CD14-positive monocyte (primary cell): ENCODE results near the gene EPC1. TPM values are rescaled to one million over a fixed set of nuclear protein-coding genes. Genes with fewer than 3 reads are reported as not detected.

Experiments used
- DNase-seq, 3 donors: peaks; one replicate each; pipeline ENCODE4 v3.0.0-alpha.2; 2011 to 2022
- H2AFZ ChIP-seq: 2 replicates; pipeline ENCODE4 v1.6.0; 2012; ENCODE audit warnings: mild to moderate bottlenecking, low read depth, low read length, inconsistent platforms; ENCODE audit not compliant: insufficient read depth, poor library complexity, severe bottlenecking
- H3K27ac ChIP-seq, 2 donors: 1 replicate in 1 of 2; 2 replicates in 1 of 2; pipeline ENCODE4 v1.5.1; 2012 to 2013; ENCODE audit warnings: low read length in 2 of 2, control low read depth in 1 of 2, inconsistent platforms in 1 of 2, low read depth in 1 of 2, mild to moderate bottlenecking in 1 of 2
- H3K27me3 ChIP-seq, 2 donors: one replicate each; pipeline versions ENCODE4 v1.6.0 to v1.6.1; 2011 to 2013; ENCODE audit warnings: low read length in 2 of 2; ENCODE audit not compliant: control insufficient read depth in 2 of 2, insufficient read depth in 2 of 2
- H3K36me3 ChIP-seq, 2 donors: replicated peaks in 1 of 2; 1 replicate in 1 of 2; 2 replicates in 1 of 2; pipeline versions ENCODE4 v1.5.1 to v1.6.1; 2012 to 2013; ENCODE audit warnings: low read length in 2 of 2, control low read depth in 1 of 2, inconsistent platforms in 1 of 2, mild to moderate bottlenecking in 1 of 2; ENCODE audit not compliant: insufficient read depth in 2 of 2, control insufficient read depth in 1 of 2
- H3K4me1 ChIP-seq, 2 donors: 1 replicate in 1 of 2; 2 replicates in 1 of 2; pipeline versions ENCODE4 v1.5.1 to v1.6.1; 2012 to 2013; ENCODE audit warnings: low read length in 2 of 2, control low read depth in 1 of 2, inconsistent platforms in 1 of 2, mild to moderate bottlenecking in 1 of 2, moderate library complexity in 1 of 2; ENCODE audit not compliant: insufficient read depth in 2 of 2, control insufficient read depth in 1 of 2
- H3K4me2 ChIP-seq: replicated peaks from 2 replicates; pipeline ENCODE3; 2012; ENCODE audit warnings: low read length, moderate library complexity, mild to moderate bottlenecking; ENCODE audit not compliant: poor library complexity, severe bottlenecking; ENCODE audit errors: extremely low read depth
- H3K4me3 ChIP-seq, 3 experiments: fragments of 200-600 bp in 1 of 3; sonication (generic) in 1 of 3; replicated peaks in 1 of 3; 1 replicate in 2 of 3; 2 replicates in 1 of 3; pipeline ENCODE4 v1.5.1; 2011 to 2013; ENCODE audit warnings: low read length in 3 of 3, mild to moderate bottlenecking in 3 of 3, control low read depth in 2 of 3, low read depth in 2 of 3, inconsistent platforms in 1 of 3, moderate library complexity in 1 of 3
- H3K79me2 ChIP-seq: 2 replicates; pipeline ENCODE4 v1.6.0; 2012; ENCODE audit warnings: mild to moderate bottlenecking, control low read depth, inconsistent platforms, low read length, moderate library complexity; ENCODE audit not compliant: insufficient read depth
- H3K9ac ChIP-seq: 2 replicates; pipeline ENCODE4 v1.6.0; 2017; ENCODE audit warnings: low read length, mild to moderate bottlenecking; ENCODE audit not compliant: insufficient read depth, poor library complexity, severe bottlenecking
- H3K9me3 ChIP-seq, 2 donors: replicated peaks in 1 of 2; 1 replicate in 1 of 2; 2 replicates in 1 of 2; pipeline versions ENCODE4 v1.5.1 to v1.6.1; 2012 to 2013; ENCODE audit warnings: low read length in 2 of 2, control low read depth in 1 of 2; ENCODE audit not compliant: control insufficient read depth in 1 of 2, insufficient read depth in 1 of 2
- H4K20me1 ChIP-seq: 2 replicates; pipeline ENCODE4 v1.6.0; 2012; ENCODE audit warnings: mild to moderate bottlenecking, low read length, control low read depth, moderate library complexity; ENCODE audit not compliant: insufficient read depth
- H3K27ac Mint-ChIP-seq, 7 donors: one replicate each; pipeline ENCODE4 v1.8.0; 2020; ENCODE audit warnings: mild to moderate bottlenecking in 7 of 7, mixed read lengths in 7 of 7, moderate library complexity in 6 of 7, inconsistent platforms in 2 of 7
- H3K27me3 Mint-ChIP-seq, 3 donors: one replicate each; pipeline ENCODE4 v1.8.0; 2021 to 2022; ENCODE audit warnings: low read depth in 3 of 3, mild to moderate bottlenecking in 3 of 3, mixed read lengths in 3 of 3, moderate library complexity in 3 of 3, inconsistent platforms in 1 of 3
- H3K36me3 Mint-ChIP-seq, 2 donors: one replicate each; pipeline ENCODE4 v1.8.0; 2020; ENCODE audit warnings: mixed read lengths in 2 of 2, inconsistent platforms in 1 of 2, mild to moderate bottlenecking in 1 of 2
- H3K4me1 Mint-ChIP-seq: one replicate; pipeline ENCODE4 v1.8.0; 2020; ENCODE audit warnings: mild to moderate bottlenecking, mixed read lengths
- H3K4me3 Mint-ChIP-seq, 2 donors: one replicate each; pipeline ENCODE4 v1.8.0; 2020; ENCODE audit warnings: mild to moderate bottlenecking in 2 of 2, mixed read lengths in 2 of 2, moderate library complexity in 1 of 2
- H3K9me3 Mint-ChIP-seq, 7 donors: one replicate each; pipeline ENCODE4 v1.8.0; 2020 to 2022; ENCODE audit warnings: mixed read lengths in 7 of 7, mild to moderate bottlenecking in 6 of 7, moderate library complexity in 6 of 7, inconsistent platforms in 2 of 7
- CTCF ChIP-seq: fragments of 200-600 bp; IDR thresholded peaks from one replicate; pipeline ENCODE4 v1.8.0; 2022; ENCODE audit warnings: antibody characterized with exemption, mild to moderate bottlenecking
- WGBS: methylation state at CpG from one replicate; pipeline ENCODE4 v1.1.5; 2013; ENCODE audit warnings: missing lambda C conversion rate; ENCODE audit not compliant: insufficient coverage; 5-methylcytosine and 5-hydroxymethylcytosine counted together
- intact Hi-C, 2 donors: fragments of 100-400 bp; cut with micrococcal nuclease; formaldehyde crosslinking; loops; one replicate each; pipeline versions ENCODE4 v1.15.0 to v1.15.1; 2023
- polyA plus RNA-seq, 3 donors: library from polyadenylated mRNA; depleted of rRNA in 1 of 3; unstranded in 2 of 3; stranded (reverse) in 1 of 3; fragments of 300-500 nt in 2 of 3; fragments of >200 nt in 1 of 3; fragmentation: Illumina TruSeq in 2 of 3; gene quantifications; 1 replicate in 2 of 3; 2 replicates in 1 of 3; pipeline ENCODE4 v1.2.3, GENCODE V29; 2012 to 2021

Gene EPC1
- polyA plus RNA-seq, 3 donors = 28.3 to 60.8 (median 31.0) TPM

- H3K4me3 ChIP-seq = no peak overlapping the region
- H2AFZ ChIP-seq = no peak overlapping the region
- no peaks in the 10 kb centered on the region for H3K9me3 ChIP-seq
- DNase-seq = no peak
- peaks cover 98% of the 10 kb centered on the region for H3K79me2 ChIP-seq
- no peak for TF ChIP-seq CTCF
- 100% methylated on average over 3 of the region's 11 CpGs for WGBS
- intact Hi-C loops = loop anchor here in 1 of 2 donors (10.0 kb wide), 1 partner anchor 47 kb away; the partner anchor contains the start of gene EPC1
- no peak overlapping the region for H3K4me2 ChIP-seq
- no peaks in the 10 kb centered on the region for H3K27me3 Mint-ChIP-seq
- no peak overlapping the region for H3K9ac ChIP-seq
- H3K9me3 Mint-ChIP-seq = no peaks in the 10 kb centered on the region
- H3K27me3 ChIP-seq = no peaks in the 10 kb centered on the region
- H3K4me1 Mint-ChIP-seq = no peaks in the 10 kb centered on the region
- H3K4me3 Mint-ChIP-seq = no peak overlapping the region
- H3K36me3 ChIP-seq = peaks cover 12 to 45% of the 10 kb centered on the region in 2 donors
- H3K27ac Mint-ChIP-seq = peak overlapping the region in 3 of 7 donors; percentile 27 to 46 (median 39)
- H3K27ac ChIP-seq = no peak overlapping the region
- no peaks in the 10 kb centered on the region for H3K4me1 ChIP-seq
- H4K20me1 ChIP-seq = peaks cover 93% of the 10 kb centered on the region
- H3K36me3 Mint-ChIP-seq = peaks cover 18 to 48% of the 10 kb centered on the region in 2 donors
Observed at GRCh38 chr10:32298075-32298812, 48.7 kb downstream of the EPC1 start.

- TF ChIP-seq CTCF = no peak
- H3K27me3 ChIP-seq = no peaks in the 10 kb centered on the region
- no CpG with 5 or more reads among the region's 2 CpGs for WGBS
- Mint-ChIP-seq H3K36me3 (peaks cover 14 to 42% of the 10 kb centered on the region in 2 donors), H3K27me3 (no peaks in the 10 kb centered on the region), H3K9me3 (peaks cover 0 to 1% (median 0%) of the 10 kb centered on the region in 7 donors), H3K4me1 (peaks cover 1% of the 10 kb centered on the region), H3K27ac (peak overlapping the region in 2 of 7 donors; percentile 10 to 56), H3K4me3 (no peak overlapping the region)
- no peaks in the 10 kb centered on the region for H3K4me1 ChIP-seq
- peaks cover 85% of the 10 kb centered on the region for H3K79me2 ChIP-seq
- no peak overlapping the region for H3K4me3 ChIP-seq
- intact Hi-C loops = loop anchor here in 1 of 2 donors (10.0 kb wide), 1 partner anchor 50 kb away; the partner anchor contains the start of gene EPC1
- no peak overlapping the region for H2AFZ ChIP-seq
- peaks cover 16 to 49% of the 10 kb centered on the region in 2 donors for H3K36me3 ChIP-seq
- H3K9me3 ChIP-seq = no peaks in the 10 kb centered on the region
- H3K9ac ChIP-seq = no peak overlapping the region
- no peak for DNase-seq
- H4K20me1 ChIP-seq = peaks cover 75% of the 10 kb centered on the region
- H3K27ac ChIP-seq = no peak overlapping the region
- no peak overlapping the region for H3K4me2 ChIP-seq
Observed at GRCh38 chr10:32295027-32295426, 51.9 kb downstream of the EPC1 start.
